T-helper 2 cell treated with Interferon-gamma antibody and Interleukin-4, amounts not matched to agents 100 ng/mL and 5 ng/mL, for 36 hours (primary cell): ENCODE measurements around the gene CEP164. TPM values are rescaled to one million over a fixed set of nuclear protein-coding genes. Genes with fewer than 3 reads are reported as not detected.

Source experiments
- intact Hi-C: fragments of 100-400 bp; cut with micrococcal nuclease; formaldehyde crosslinking; loops from one replicate; pipeline ENCODE4 v1.15.1; 2023
- total RNA-seq: library from RNA; stranded (reverse); gene quantifications from 2 replicates; pipeline ENCODE4 v1.2.3, GENCODE V29; 2022

Gene CEP164
- 42.0 and 47.4 TPM in 2 replicates for total RNA-seq

- intact Hi-C loops: loop anchor here (1.0 to 5.0 kb wide), 3 partner anchors 95 to 555 kb away; partner anchors contain the start of genes BUD13, PCSK7, RNF214 and SIDT2
These were observed at the start of gene CEP164 for GRCh38 chr11:117327567-117328374. Gene CEP164, plus strand, starts transcription at chr11:117327854. Its CDS starts 10,733 bp downstream, at chr11:117338587.

GRCh38 chr11:117278347-117278746, 49.3 kb upstream of the CEP164 start:
- intact Hi-C loops: no loop called here

DNA sequence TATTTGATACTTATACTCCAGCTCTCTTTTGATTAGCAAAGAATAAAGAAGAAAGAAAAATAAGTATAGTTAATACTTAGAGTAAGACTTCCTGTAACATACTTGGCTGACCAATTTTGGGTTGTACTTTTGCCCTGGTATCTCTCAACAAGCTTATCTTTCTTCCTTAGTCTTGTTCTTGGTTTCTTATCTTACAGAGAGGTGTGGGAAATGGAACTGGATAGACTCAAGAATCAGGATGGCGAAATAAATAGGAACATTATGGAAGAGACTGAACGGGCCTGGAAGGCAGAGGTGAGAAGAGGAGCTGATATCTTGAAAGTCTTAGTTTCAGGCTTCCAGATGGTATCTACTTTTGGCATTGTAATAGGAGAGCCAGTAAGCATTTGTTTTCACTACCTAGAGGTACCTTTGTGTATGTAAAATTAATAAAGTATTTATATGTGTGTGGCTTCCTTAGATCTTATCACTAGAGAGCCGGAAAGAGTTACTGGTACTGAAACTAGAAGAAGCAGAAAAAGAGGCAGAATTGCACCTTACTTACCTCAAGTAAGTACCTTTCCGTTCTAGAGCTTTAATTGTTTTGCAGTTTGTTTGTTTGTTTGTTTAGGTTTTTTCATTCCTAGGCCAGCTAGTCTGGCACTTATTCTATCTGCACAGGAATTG, 47.8 kb upstream of the CEP164 start:
- intact Hi-C loops: no loop called here

DNA sequence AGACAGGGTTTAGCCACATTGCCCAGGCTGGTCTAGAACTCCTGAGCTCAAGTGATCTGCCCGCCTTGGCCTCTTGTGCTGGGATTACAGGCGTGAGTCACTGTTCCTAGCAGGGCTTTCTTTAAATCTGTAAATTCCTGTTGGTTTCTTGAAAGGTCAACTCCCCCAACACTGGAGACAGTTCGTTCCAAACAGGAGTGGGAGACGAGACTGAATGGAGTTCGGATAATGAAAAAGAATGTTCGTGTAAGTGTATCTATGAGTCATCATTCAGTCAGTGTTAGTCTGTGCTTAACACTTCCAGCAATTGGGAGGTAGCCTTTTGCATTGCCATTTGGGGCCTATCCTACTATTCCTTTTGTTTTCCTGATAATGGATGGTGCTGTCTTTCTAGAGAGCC, 46.5 kb upstream of the CEP164 start:
- intact Hi-C loops: no loop called here

- intact Hi-C loops: no loop called here
These were observed 45.8 kb upstream of the CEP164 start for GRCh38 chr11:117281869-117282268.

DNA sequence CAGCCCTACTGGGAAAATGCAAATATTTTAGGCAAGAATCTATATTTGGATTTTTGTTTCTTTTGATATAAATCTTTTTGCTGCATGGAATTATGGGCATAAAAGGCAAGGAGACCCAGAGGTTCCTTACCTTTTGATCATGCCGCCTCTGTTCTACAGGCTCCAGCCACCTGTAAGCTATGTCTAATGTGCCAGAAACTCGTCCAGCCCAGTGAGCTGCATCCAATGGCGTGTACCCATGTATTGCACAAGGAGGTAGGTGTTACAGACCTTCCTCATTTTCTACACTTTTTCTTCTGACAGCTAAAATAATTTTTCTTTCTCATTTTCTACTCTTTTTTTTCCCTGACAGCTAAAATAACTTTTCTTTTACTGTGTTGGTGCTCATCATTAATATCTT, 44.7 kb upstream of the CEP164 start:
- intact Hi-C loops: no loop called here

DNA sequence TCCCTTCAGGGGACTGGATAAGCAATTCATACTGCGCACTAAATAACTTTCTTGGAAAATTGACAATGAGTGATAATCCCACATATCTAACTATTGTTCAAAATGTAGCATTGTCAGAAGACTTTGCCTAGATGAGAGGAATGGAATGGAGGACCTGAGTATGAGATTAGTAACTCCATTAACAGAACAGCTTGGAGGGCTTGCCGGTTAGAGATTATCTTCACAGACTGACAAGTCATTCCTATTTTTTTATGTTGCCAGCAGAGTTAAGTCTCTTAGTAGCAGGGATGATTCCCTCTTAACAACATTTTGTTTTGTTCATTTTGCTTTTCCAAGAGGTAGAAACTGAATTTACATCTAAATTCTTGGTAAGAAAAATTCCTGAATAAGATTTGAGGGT, 43.6 kb upstream of the CEP164 start:
- intact Hi-C loops: no loop called here

DNA sequence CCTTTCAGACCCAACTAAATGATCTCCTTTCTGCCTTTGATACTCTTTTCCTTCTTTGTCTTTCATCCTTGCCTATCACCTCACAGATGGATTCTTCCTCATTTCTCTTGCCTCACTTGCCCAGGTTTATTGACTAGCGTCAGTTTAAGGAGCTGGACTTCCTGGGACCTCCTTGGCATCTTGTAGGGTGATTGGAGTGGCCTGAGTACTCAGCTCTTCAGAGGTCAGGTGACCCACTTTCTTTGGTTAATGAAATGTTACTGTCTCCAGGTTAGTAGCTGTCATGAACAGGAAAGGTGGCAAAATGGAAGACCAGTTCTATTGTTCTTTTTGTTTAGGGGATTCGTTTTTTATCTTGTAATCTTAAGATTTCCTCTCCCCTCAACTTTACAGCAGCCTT, 41.1 kb upstream of the CEP164 start:
- intact Hi-C loops: no loop called here

DNA sequence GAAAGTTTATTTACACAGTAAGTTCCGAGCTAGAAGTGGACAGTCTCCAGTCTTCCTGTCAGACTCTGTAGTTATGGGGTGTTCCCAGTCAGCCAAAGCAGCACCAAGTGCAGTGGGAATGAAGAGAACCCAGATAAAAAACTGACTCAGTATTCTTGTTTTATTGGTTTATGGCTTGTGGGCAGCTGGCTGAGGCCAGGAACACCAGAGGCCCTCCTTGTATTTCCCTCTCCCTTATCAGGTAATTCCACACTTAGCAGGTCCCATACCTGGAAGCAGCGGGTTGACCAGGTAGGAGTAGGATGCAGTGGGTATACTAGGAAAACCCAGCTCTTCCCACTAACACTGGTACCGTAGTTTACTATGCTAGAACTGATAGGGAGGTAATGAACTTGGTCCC, 40.0 kb upstream of the CEP164 start:
- intact Hi-C loops: no loop called here

DNA sequence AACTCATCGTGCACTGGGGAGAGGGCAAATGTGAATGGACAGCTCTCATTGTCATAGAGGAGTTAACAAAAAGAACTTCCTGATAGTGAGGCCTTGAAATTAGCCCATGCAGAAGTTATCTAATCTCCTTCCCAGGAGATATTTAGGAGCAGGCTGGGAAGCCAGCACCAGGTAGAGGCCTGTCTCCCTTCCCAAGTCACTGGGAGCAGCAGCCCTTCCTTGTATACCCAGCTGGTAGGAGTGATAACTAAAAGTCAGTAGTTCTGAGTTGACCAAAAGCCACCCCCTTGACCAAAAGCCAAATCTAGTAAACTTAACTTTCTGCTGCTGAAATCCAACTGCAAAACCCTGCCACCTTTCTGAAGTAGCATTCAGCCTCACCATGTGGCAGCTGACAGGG, 37.9 kb upstream of the CEP164 start:
- intact Hi-C loops: no loop called here

DNA sequence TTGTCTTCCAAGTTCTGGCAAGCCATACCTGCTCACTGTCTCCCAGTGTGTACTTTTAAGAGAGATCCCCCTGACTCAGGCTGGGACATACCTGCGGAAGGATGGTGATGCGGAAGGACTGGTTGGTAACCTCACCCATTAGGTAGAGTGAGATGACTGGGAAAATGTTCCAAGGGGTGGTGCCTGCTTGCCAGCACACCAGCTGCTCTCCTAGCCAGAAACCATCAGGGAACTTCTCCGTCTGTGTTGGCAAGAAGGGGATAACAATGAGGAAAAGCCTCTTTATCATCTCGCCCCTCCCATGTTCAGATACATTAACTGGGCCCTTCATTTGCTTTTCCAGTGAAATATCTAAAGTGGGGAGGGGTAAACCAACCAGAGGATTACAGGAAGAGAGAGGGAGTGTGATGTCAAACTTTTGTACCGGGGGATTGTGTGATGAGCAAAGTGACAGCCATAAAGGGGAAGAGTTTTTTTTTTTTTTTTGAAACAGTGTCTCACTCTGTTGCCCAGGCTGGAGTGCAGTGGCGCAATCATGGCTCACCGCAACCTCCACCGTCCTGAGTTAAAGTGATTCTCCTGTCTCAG, 36.8 kb upstream of the CEP164 start, which contains the start of gene BACE1-AS:
Gene BACE1-AS, plus strand, starts transcription at position 538 of the 588 bp plus-strand sequence.
- intact Hi-C loops: no loop called here

- intact Hi-C loops: no loop called here
These were observed 35.0 kb upstream of the CEP164 start for GRCh38 chr11:117292616-117293015.

GRCh38 chr11:117295438-117296137, 32.1 kb upstream of the CEP164 start:
- intact Hi-C loops: no loop called here

GRCh38 chr11:117296881-117297280, 30.8 kb upstream of the CEP164 start:
- intact Hi-C loops: no loop called here

GRCh38 chr11:117298195-117298594, 29.5 kb upstream of the CEP164 start:
- intact Hi-C loops: no loop called here

- intact Hi-C loops: no loop called here
These were observed 28.0 kb upstream of the CEP164 start for GRCh38 chr11:117299351-117300282.

GRCh38 chr11:117300283-117300663, 27.4 kb upstream of the CEP164 start:
- intact Hi-C loops: no loop called here

DNA sequence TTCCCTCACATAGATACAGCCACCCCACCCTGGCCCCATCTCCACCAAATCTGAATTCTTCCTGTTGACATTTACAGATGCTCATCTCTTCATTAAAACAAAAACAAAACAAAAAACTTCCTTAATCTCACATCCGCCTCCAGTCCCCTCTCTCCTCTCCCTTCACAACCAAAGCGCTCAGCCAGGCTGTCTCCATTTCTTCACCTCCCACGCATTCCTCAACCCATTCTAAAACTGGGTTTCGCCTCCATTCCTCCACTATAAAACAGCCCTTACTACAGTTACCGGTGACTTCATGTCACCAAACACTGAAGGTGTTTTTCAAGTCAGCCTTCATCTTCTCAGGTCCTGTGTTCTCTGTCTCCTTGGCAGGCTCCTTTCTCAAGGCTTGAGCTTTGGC, 26.9 kb upstream of the CEP164 start:
- intact Hi-C loops: no loop called here

DNA sequence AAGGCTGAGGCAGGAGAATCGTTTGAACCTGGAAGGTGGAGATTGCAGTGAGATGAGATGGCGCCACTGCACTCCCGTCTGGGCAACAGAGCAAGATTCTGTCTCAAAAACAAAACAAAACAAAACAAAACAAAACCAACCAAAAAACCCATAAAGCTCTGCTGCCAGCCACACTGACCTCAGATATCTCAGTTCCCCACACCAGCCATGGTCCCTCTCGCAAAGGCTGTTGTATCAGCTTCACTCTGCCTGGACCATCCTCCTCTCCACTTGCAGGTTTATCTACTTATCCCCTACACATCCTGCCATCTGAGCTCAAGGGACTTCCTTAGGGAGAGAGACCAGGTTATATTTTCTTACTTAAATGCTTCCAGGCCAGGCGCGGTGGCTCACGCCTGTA, 25.4 kb upstream of the CEP164 start:
- intact Hi-C loops: no loop called here

GRCh38 chr11:117303101-117303500, 24.6 kb upstream of the CEP164 start:
- intact Hi-C loops: no loop called here
